WI38 (cell line): ENCODE measurements around the gene PAIP2.

Source experiments
- H3K4me3 ChIP-seq: 2 replicates; pipeline ENCODE4 v1.5.1; 2011; ENCODE audit warnings: low read depth, mild to moderate bottlenecking, control low read depth, low read length
- TF ChIP-seq, protein P1 (sequence below): IDR thresholded peaks from 2 replicates; pipeline ENCODE4 v1.5.1; 2012; ENCODE audit warnings: low read depth, mild to moderate bottlenecking, control low read depth, low read length

PAIP2 gene

DNA sequence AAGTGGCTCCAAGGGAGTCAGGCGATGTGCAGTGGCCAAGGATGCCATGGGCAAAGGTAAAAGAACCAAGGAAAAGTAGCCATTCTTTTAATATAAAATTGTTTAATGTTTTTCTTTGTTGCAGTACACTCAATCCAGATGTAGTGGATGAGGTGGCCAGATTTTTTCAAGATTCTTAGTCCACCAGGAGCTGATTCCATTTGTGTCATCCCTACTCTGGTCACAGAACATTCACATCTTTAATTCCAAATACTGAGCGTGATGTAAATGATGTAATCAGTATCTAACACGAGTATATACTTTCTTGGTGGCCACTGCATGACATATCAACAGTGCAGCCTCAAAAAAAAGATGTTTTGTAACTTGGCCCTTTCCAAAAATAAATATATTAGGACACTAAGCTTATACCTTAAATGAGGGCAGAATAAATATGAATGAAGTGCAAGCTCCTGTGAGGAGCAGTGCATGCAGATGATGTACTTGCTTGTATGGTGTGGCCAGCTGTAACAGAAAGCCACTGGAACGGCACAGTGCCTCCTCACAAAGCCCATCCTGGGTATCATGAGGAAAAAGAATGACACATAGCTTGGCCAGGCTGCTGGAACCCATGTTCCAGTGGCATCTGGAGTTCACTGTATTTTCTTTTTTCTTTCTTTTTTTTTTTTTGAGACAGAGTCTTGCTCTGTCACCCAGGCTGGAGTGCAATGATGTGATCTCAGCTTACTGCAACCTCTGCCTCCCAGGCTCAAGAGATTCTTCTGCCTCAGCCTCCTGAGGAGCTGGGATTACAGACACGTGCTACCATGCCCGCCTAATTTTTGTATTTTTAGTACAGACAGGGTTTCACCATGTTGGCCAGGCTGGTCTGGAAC, 68.7 kb downstream of the PAIP2 start:
- TF ChIP-seq, protein P1, sequence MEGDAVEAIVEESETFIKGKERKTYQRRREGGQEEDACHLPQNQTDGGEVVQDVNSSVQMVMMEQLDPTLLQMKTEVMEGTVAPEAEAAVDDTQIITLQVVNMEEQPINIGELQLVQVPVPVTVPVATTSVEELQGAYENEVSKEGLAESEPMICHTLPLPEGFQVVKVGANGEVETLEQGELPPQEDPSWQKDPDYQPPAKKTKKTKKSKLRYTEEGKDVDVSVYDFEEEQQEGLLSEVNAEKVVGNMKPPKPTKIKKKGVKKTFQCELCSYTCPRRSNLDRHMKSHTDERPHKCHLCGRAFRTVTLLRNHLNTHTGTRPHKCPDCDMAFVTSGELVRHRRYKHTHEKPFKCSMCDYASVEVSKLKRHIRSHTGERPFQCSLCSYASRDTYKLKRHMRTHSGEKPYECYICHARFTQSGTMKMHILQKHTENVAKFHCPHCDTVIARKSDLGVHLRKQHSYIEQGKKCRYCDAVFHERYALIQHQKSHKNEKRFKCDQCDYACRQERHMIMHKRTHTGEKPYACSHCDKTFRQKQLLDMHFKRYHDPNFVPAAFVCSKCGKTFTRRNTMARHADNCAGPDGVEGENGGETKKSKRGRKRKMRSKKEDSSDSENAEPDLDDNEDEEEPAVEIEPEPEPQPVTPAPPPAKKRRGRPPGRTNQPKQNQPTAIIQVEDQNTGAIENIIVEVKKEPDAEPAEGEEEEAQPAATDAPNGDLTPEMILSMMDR = no peak
- H3K4me3 ChIP-seq = no peak overlapping the region

DNA sequence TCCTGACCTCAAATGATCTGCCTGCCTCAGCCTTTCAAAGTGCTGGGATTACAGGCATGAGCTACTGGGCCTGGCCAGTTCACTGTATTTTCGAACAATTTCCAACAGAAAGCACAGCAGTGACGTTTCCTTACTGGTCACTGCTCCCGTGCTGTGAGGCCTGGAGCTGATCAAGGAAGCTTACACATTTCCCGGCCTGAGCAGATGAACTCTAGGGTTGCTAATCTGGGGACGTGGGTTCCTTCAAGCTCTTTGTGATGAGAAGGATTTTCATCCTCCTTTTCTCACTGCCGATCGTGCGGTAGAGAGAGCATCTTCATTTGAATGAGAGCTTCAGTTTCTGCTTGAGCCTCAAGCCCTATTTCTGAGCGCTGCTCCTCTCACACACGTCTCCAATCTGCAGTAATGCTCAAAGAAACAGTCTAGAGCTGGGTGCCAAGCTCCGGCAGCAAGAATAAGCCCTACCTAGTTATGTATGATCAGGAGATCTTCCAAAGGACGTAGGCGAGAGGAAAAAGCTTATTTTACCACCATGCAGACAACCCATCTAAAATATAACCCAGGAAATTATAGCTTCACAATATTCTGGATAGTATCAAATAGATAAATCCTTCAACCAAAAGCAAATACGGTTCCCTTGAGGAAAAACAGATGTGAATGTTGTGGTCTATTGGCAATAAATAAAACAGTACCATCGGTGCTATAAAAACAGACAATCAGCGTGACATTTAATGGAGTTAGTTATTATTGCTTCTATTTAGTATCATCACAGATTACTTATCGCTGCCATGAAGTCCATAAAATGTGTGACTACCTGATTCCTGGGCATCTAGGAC, 69.6 kb downstream of the PAIP2 start:
- TF ChIP-seq, protein P1 = no peak
- no peak overlapping the region for H3K4me3 ChIP-seq

- TF ChIP-seq, protein P1 = no peak
- H3K4me3 ChIP-seq = no peak overlapping the region
Observed at GRCh38 chr5:139413153-139413552, 71.5 kb downstream of the PAIP2 start.

- TF ChIP-seq, protein P1 = no peak
Observed at GRCh38 chr5:139413963-139414362, 72.3 kb downstream of the PAIP2 start.

GRCh38 chr5:139414581-139415130, 73.0 kb downstream of the PAIP2 start:
- no peak overlapping the region for H3K4me3 ChIP-seq
- TF ChIP-seq, protein P1 = no peak

More at GRCh38 chr5:139413963-139414362, 72.3 kb downstream of the PAIP2 start:
- no peak overlapping the region for H3K4me3 ChIP-seq

GRCh38 chr5:139415221-139415861, 73.7 kb downstream of the PAIP2 start:
- no peak overlapping the region for H3K4me3 ChIP-seq
- TF ChIP-seq, protein P1 = no peak
